ENCODE measurements around the gene GDPD3. TPM values are rescaled to one million over a fixed set of nuclear protein-coding genes. Genes with fewer than 3 reads are reported as not detected.
"Not testable (repeated sequence)": the region's sequence is repeated elsewhere in the genome, so short reads cannot be mapped to it uniquely, and the experiment has no call there.

The GDPD3 gene
- total and polyA plus RNA-seq, 2 of the 13 experiments (the other 11 are each of a cell fraction or from before 2014, with no cell fraction given), result 18.7 to 20.6 TPM

DNA sequence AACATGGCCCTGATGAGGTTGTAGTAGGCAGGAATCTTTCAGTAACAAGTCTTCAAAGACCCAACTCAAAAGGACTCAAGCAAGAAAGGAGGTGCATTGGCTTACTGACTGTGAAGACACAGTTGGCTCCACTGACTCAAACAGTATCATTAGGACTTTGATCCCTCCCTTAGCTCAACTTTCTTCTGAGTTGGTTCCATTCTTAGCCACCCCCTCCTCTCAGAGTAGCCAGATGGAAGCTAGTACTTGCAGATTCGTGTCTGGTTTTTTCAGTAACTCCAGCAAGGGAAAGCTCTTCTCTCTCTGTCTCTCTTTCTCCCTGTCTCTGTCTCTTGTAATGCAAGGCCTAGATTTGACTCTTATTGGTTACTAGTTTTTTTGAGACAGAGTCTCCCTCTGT, 14.7 kb upstream of the GDPD3 start:
- ATAC-seq (no peak), DNase-seq (ENCODE audit: low spot score) (no peak), FAIRE-seq (no peak)
- H2AFZ ChIP-seq (ENCODE audit: low read length), result no peak overlapping the region
- 68% methylated on average over 1 of the region's 1 CpG for WGBS (ENCODE audit: low lambda C conversion rate)
- BruUV-seq (replicated peaks), result no TSS peak
- no peaks in the 10 kb centered on the region for H4K20me1 ChIP-seq (ENCODE audit: insufficient read depth, low read length)
- in situ Hi-C loops (cut with HindIII; ENCODE audit: extremely low pct_ligation_motif_present, low pct_unique_long_range_greater_than_20kb), result no loop called here
- no peaks in the 10 kb centered on the region for H3K79me2 ChIP-seq (ENCODE audit: insufficient read depth, low read length)
- H3K4me3 ChIP-seq (replicated peaks in 1 of 3; ENCODE audit: insufficient read depth in 1 of 3, low read depth in 2 of 3, low read length in 3 of 3), result no peak overlapping the region
- TF ChIP-seq SMAD9 (CRISPR knock-in tag; IDR thresholded peaks at IDR 0.05) (no peak), HNF4A (CRISPR knock-in tag; IDR thresholded peaks at IDR 0.05) (0 out of 2 replicates have a peak, but pooled peaks have one; percentile 11)
- intact Hi-C loops (cut with micrococcal nuclease; ENCODE audit: unreplicated experiment), result no loop called here
- peaks cover 79% of the 10 kb centered on the region for H3K4me1 ChIP-seq (ENCODE audit: insufficient read depth, low read length)
- H3K4me2 ChIP-seq (ENCODE audit: low read depth, low read length), result no peak overlapping the region
- POLR2A ChIA-PET, result interaction anchor here (1.2 to 4.4 kb wide), 2 partner anchors 12 to 16 kb away, joined by 4 to 22 read pairs; no protein-coding TSS in a partner anchor
- H3K27ac ChIP-seq (ENCODE audit: extremely low read length, insufficient read depth, low read length), result no peak overlapping the region
- no peak overlapping the region for H3K9ac ChIP-seq (ENCODE audit: insufficient read depth, low read depth, low read length)
- no peaks in the 10 kb centered on the region for H3K36me3 ChIP-seq (replicated peaks in 1 of 2; ENCODE audit: control insufficient read depth in 1 of 2, insufficient read depth in 2 of 2, low read length in 2 of 2)
- H3K9me3 ChIP-seq (ENCODE audit: low read length), result no peaks in the 10 kb centered on the region
- no peaks in the 10 kb centered on the region for H3K27me3 ChIP-seq (ENCODE audit: control insufficient read depth in 1 of 2, insufficient read depth in 2 of 2, low read length in 2 of 2)
- CTCF ChIA-PET (ENCODE audit: low intra/inter-chr PET ratio, low total read pairs), result no interaction called here

DNA sequence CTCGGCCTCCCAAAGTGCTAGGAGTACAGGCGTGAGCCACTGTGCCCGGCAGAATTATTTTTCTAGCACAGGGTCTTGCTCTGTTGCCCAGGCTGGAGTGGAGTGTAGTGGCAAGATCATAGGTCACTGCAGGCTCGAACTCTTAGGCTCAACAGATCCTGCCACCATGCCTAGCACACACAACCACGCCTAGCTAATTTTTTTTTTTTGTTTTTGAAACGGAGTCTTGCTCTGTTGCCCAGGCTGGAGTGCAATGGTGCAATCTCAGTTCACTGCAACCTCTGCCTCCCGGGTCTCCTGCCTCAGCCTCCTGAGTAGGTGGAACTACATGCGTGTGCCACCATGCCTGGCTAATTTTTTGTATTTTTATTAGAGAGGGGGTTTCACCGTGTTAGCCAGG, 12.4 kb upstream of the GDPD3 start:
- H3K27me3 ChIP-seq (ENCODE audit: control insufficient read depth in 1 of 2, insufficient read depth in 2 of 2, low read length in 2 of 2); H2AFZ ChIP-seq (ENCODE audit: low read length); H3K79me2 ChIP-seq (ENCODE audit: insufficient read depth, low read length); H3K9me3 ChIP-seq (ENCODE audit: low read length); H3K4me2 ChIP-seq (ENCODE audit: low read depth, low read length); BruUV-seq (replicated peaks); intact Hi-C loops (cut with micrococcal nuclease; ENCODE audit: unreplicated experiment); H4K20me1 ChIP-seq (ENCODE audit: insufficient read depth, low read length); FAIRE-seq; H3K9ac ChIP-seq (ENCODE audit: insufficient read depth, low read depth, low read length); CTCF ChIA-PET (ENCODE audit: low intra/inter-chr PET ratio, low total read pairs); DNase-seq (ENCODE audit: low spot score); H3K27ac ChIP-seq (ENCODE audit: extremely low read length, insufficient read depth, low read length); H3K4me3 ChIP-seq (replicated peaks in 1 of 3; ENCODE audit: insufficient read depth in 1 of 3, low read depth in 2 of 3, low read length in 3 of 3); in situ Hi-C loops (cut with HindIII; ENCODE audit: extremely low pct_ligation_motif_present, low pct_unique_long_range_greater_than_20kb); ATAC-seq; H3K36me3 ChIP-seq (replicated peaks in 1 of 2; ENCODE audit: control insufficient read depth in 1 of 2, insufficient read depth in 2 of 2, low read length in 2 of 2): not testable (repeated sequence)
- POLR2A ChIA-PET, result interaction anchor here (4.1 kb wide), 2 partner anchors 13 to 14 kb away, joined by 25 to 28 read pairs; partner anchors contain the start of gene GDPD3
- peaks cover 73% of the 10 kb centered on the region for H3K4me1 ChIP-seq (ENCODE audit: insufficient read depth, low read length)
- 79% methylated on average over 9 of the region's 9 CpGs for WGBS (ENCODE audit: low lambda C conversion rate)
- TF ChIP-seq, protein P1, sequence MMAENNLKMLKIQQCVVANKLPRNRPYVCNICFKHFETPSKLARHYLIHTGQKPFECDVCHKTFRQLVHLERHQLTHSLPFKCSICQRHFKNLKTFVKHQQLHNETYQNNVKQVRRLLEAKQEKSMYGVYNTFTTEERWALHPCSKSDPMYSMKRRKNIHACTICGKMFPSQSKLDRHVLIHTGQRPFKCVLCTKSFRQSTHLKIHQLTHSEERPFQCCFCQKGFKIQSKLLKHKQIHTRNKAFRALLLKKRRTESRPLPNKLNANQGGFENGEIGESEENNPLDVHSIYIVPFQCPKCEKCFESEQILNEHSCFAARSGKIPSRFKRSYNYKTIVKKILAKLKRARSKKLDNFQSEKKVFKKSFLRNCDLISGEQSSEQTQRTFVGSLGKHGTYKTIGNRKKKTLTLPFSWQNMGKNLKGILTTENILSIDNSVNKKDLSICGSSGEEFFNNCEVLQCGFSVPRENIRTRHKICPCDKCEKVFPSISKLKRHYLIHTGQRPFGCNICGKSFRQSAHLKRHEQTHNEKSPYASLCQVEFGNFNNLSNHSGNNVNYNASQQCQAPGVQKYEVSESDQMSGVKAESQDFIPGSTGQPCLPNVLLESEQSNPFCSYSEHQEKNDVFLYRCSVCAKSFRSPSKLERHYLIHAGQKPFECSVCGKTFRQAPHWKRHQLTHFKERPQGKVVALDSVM (CRISPR knock-in tag; IDR thresholded peaks at IDR 0.05), result peak; percentile 61; the same call in 1 of the 2 replicates
- peak; percentile 54; the same call in 1 of the 2 replicates for TF ChIP-seq ZMYM3 (CRISPR knock-in tag; IDR thresholded peaks at IDR 0.05)

All from HepG2 (cell line).